Measurements from ENCODE around the gene SLC38A6.
A peak's percentile ranks its signal among the peaks of the same experiment; 100 is the strongest.
"Not testable (repeated sequence)": the region's sequence is repeated elsewhere in the genome, so short reads cannot be mapped to it uniquely, and the experiment has no call there.

The SLC38A6 gene

GRCh38 chr14:61051621-61052020 lies 70.6 kb downstream of the SLC38A6 start:
- DNase-seq (ENCODE audit: low spot score) = no peak

- DNase-seq (ENCODE audit: low spot score) = no peak
Observed at GRCh38 chr14:61063461-61063860, 82.4 kb downstream of the SLC38A6 start.

GRCh38 chr14:61064210-61064609 lies 83.2 kb downstream of the SLC38A6 start:
- no peak for DNase-seq (ENCODE audit: low spot score)

- no peak for DNase-seq (ENCODE audit: low spot score)
Observed at GRCh38 chr14:61064856-61065255, 83.8 kb downstream of the SLC38A6 start.

GRCh38 chr14:61065656-61066055 lies 84.6 kb downstream of the SLC38A6 start:
- no peak for DNase-seq (ENCODE audit: low spot score)

GRCh38 chr14:61072442-61072841 lies 91.4 kb downstream of the SLC38A6 start:
- DNase-seq (ENCODE audit: low spot score) = not testable (repeated sequence)

GRCh38 chr14:61074852-61075251 lies 93.8 kb downstream of the SLC38A6 start:
- no peak for DNase-seq (ENCODE audit: low spot score)

- DNase-seq (ENCODE audit: low spot score) = peak; percentile 31
Observed at GRCh38 chr14:61076556-61076955, 95.5 kb downstream of the SLC38A6 start.

GRCh38 chr14:61077437-61077836 lies 96.4 kb downstream of the SLC38A6 start:
- no peak for DNase-seq (ENCODE audit: low spot score)

GRCh38 chr14:61077951-61078720 lies 97.1 kb downstream of the SLC38A6 start:
- DNase-seq (ENCODE audit: low spot score) = no peak

- peak; percentile 88 for DNase-seq (ENCODE audit: low spot score)
Observed at GRCh38 chr14:61080591-61081010, 99.6 kb downstream of the SLC38A6 start.

GRCh38 chr14:61088081-61088480 lies 107.0 kb downstream of the SLC38A6 start:
- DNase-seq (ENCODE audit: low spot score) = no peak

- DNase-seq (ENCODE audit: low spot score) = no peak
Observed at GRCh38 chr14:61089126-61089750, 108.2 kb downstream of the SLC38A6 start.

- DNase-seq (ENCODE audit: low spot score) = no peak
Observed at GRCh38 chr14:61090432-61091216, 109.6 kb downstream of the SLC38A6 start.

- no peak for DNase-seq (ENCODE audit: low spot score)
Observed at GRCh38 chr14:61091657-61092273, 110.7 kb downstream of the SLC38A6 start.

- not testable (repeated sequence) for DNase-seq (ENCODE audit: low spot score)
Observed at GRCh38 chr14:61098096-61098495, 117.1 kb downstream of the SLC38A6 start.

GRCh38 chr14:61098721-61099120 lies 117.7 kb downstream of the SLC38A6 start:
- DNase-seq (ENCODE audit: low spot score) = no peak

- DNase-seq (ENCODE audit: low spot score) = no peak
Observed at GRCh38 chr14:61099216-61099835, 118.3 kb downstream of the SLC38A6 start.

- peak; percentile 44 for DNase-seq (ENCODE audit: low spot score)
Observed at GRCh38 chr14:61101803-61102548, 120.9 kb downstream of the SLC38A6 start.
